HG03135 (cell line): Measurements from ENCODE around the gene CYTH2.
"Not testable (repeated sequence)": the region's sequence is repeated elsewhere in the genome, so short reads cannot be mapped to it uniquely, and the experiment has no call there.

ENCODE experiments used
- ATAC-seq: cut with Tn5 transposase; IDR thresholded peaks from one replicate; pipeline ENCODE4 v1.9.1; 2021; ENCODE audit warnings: mild to moderate bottlenecking, moderate library complexity; ENCODE audit not compliant: unreplicated experiment

CYTH2 gene

GRCh38 chr19:48510421-48511268 is 41.5 kb downstream of the CYTH2 start:
- ATAC-seq, result no peak

- no peak for ATAC-seq
Observed at GRCh38 chr19:48511321-48511731, 42.2 kb downstream of the CYTH2 start.

- ATAC-seq, result no peak
Observed at GRCh38 chr19:48511800-48512503, 42.8 kb downstream of the CYTH2 start, which contains the start of gene LMTK3. Gene LMTK3, minus strand, starts transcription at chr19:48511835. Its CDS starts 259 bp downstream, at chr19:48511576.

- no peak for ATAC-seq
Observed at GRCh38 chr19:48512504-48513288, 43.5 kb downstream of the CYTH2 start.

- no peak for ATAC-seq
Observed at GRCh38 chr19:48513289-48514122, 44.3 kb downstream of the CYTH2 start.

GRCh38 chr19:48514123-48514458 is 44.9 kb downstream of the CYTH2 start:
- no peak for ATAC-seq

- no peak for ATAC-seq
Observed at GRCh38 chr19:48516536-48516935, 47.4 kb downstream of the CYTH2 start.

- ATAC-seq, result no peak
Observed at GRCh38 chr19:48518207-48518606, 49.0 kb downstream of the CYTH2 start.

- not testable (repeated sequence) for ATAC-seq
Observed at GRCh38 chr19:48519426-48519825, 50.3 kb downstream of the CYTH2 start.

GRCh38 chr19:48520134-48520533 is 51.0 kb downstream of the CYTH2 start:
- ATAC-seq, result no peak

- ATAC-seq, result no peak
Observed at GRCh38 chr19:48524221-48524620, 55.1 kb downstream of the CYTH2 start.

GRCh38 chr19:48524732-48525131 is 55.6 kb downstream of the CYTH2 start:
- ATAC-seq, result no peak

- ATAC-seq, result no peak
Observed at GRCh38 chr19:48529156-48529555, 60.0 kb downstream of the CYTH2 start.

GRCh38 chr19:48530066-48530720 is 61.0 kb downstream of the CYTH2 start:
- no peak for ATAC-seq

- ATAC-seq, result no peak
Observed at GRCh38 chr19:48530770-48531169, 61.6 kb downstream of the CYTH2 start.
